Measurements from ENCODE around the gene UROD. TPM values are rescaled to one million over a fixed set of nuclear protein-coding genes. Genes with fewer than 3 reads are reported as not detected.
"Not testable (repeated sequence)": the region's sequence is repeated elsewhere in the genome, so short reads cannot be mapped to it uniquely, and the experiment has no call there.

UROD gene
- total RNA-seq: 71.9 TPM

GRCh38 chr1:45011837-45012638 lies at the start of gene UROD:
Gene UROD (plus strand): TSS chr1:45012254. CDS start chr1:45012266, 12 bp downstream.
- peak; percentile 96 for DNase-seq

- DNase-seq: no peak
Observed at GRCh38 chr1:44962729-44963128, 49.3 kb upstream of the UROD start.

- no peak for DNase-seq
Observed at GRCh38 chr1:44964396-44964795, 47.7 kb upstream of the UROD start.

GRCh38 chr1:44970317-44970716 lies 41.7 kb upstream of the UROD start:
- DNase-seq: no peak

- no peak for DNase-seq
Observed at GRCh38 chr1:44973645-44974044, 38.4 kb upstream of the UROD start.

GRCh38 chr1:44976252-44976651 lies 35.8 kb upstream of the UROD start:
- DNase-seq: no peak

- not testable (repeated sequence) for DNase-seq
Observed at GRCh38 chr1:44977372-44977771, 34.7 kb upstream of the UROD start.

- no peak for DNase-seq
Observed at GRCh38 chr1:44985747-44986359, 26.2 kb upstream of the UROD start.

GRCh38 chr1:44988531-44989156 lies 23.4 kb upstream of the UROD start:
- no peak for DNase-seq

- no peak for DNase-seq
Observed at GRCh38 chr1:44994309-44994898, 17.6 kb upstream of the UROD start.

GRCh38 chr1:44995467-44996238 lies 16.4 kb upstream of the UROD start:
- DNase-seq: no peak

- DNase-seq: no peak
Observed at GRCh38 chr1:44999232-44999631, 12.8 kb upstream of the UROD start.

GRCh38 chr1:45001011-45001481 lies 11.0 kb upstream of the UROD start:
- no peak for DNase-seq

GRCh38 chr1:45001576-45001975 lies 10.5 kb upstream of the UROD start:
- not testable (repeated sequence) for DNase-seq

GRCh38 chr1:45002650-45003645 lies 9.1 kb upstream of the UROD start:
- no peak for DNase-seq

GRCh38 chr1:45003741-45004140 lies 8.3 kb upstream of the UROD start:
- DNase-seq: no peak

GRCh38 chr1:45004281-45004920 lies 7.7 kb upstream of the UROD start:
- no peak for DNase-seq

- DNase-seq: no peak
Observed at GRCh38 chr1:45005761-45006160, 6.3 kb upstream of the UROD start.

GRCh38 chr1:45007311-45007710 lies 4.7 kb upstream of the UROD start:
- no peak for DNase-seq

- no peak for DNase-seq
Observed at GRCh38 chr1:45008076-45008475, 4.0 kb upstream of the UROD start.
